ENCODE measurements around the gene VEGFA. TPM values are rescaled to one million over a fixed set of nuclear protein-coding genes. Genes with fewer than 3 reads are reported as not detected.

The VEGFA gene
- total RNA-seq, 1 donor from 2014 or later = 120 TPM

- H3K4me3 ChIP-seq (ENCODE audit: low read depth, low read length) = no peak overlapping the region
- DNase-seq (ENCODE audit: low read depth) = no peak
Observed at GRCh38 chr6:43831191-43831590, 61.2 kb downstream of the VEGFA start.

GRCh38 chr6:43833223-43833995, 63.4 kb downstream of the VEGFA start:
- no peak overlapping the region for H3K4me3 ChIP-seq (ENCODE audit: low read depth, low read length)
- no peak for TF ChIP-seq CTCF (conservative IDR thresholded peaks at IDR 0.05; ENCODE audit: low read depth, low read length)
- no peak for DNase-seq (ENCODE audit: low read depth)

More at GRCh38 chr6:43831191-43831590, 61.2 kb downstream of the VEGFA start:
- no peak for TF ChIP-seq CTCF (conservative IDR thresholded peaks at IDR 0.05; ENCODE audit: low read depth, low read length)

- DNase-seq (ENCODE audit: low read depth) = no peak
- no peak overlapping the region for H3K4me3 ChIP-seq (ENCODE audit: low read depth, low read length)
- TF ChIP-seq CTCF (conservative IDR thresholded peaks at IDR 0.05; ENCODE audit: low read depth, low read length) = no peak
Observed at GRCh38 chr6:43833996-43834390, 64.0 kb downstream of the VEGFA start.

GRCh38 chr6:43834528-43835155, 64.6 kb downstream of the VEGFA start:
- H3K4me3 ChIP-seq (ENCODE audit: low read depth, low read length) = no peak overlapping the region
- TF ChIP-seq CTCF (conservative IDR thresholded peaks at IDR 0.05; ENCODE audit: low read depth, low read length) = no peak
- DNase-seq (ENCODE audit: low read depth) = no peak

GRCh38 chr6:43835872-43836419, 65.9 kb downstream of the VEGFA start:
- TF ChIP-seq CTCF (conservative IDR thresholded peaks at IDR 0.05; ENCODE audit: low read depth, low read length) = no peak
- no peak overlapping the region for H3K4me3 ChIP-seq (ENCODE audit: low read depth, low read length)
- DNase-seq (ENCODE audit: low read depth) = no peak

Other genes with a start within 250 kb of the VEGFA start
- 33.5 and 35.7 TPM in 2 replicates for gene XPO5, start 194.2 kb upstream of the VEGFA start, total RNA-seq
- 19.7 and 57.8 TPM in 2 replicates for gene POLH, start 194.0 kb upstream of the VEGFA start, total RNA-seq
- gene GTPBP2, start 140.9 kb upstream of the VEGFA start, total RNA-seq = 49.6 and 85.6 TPM in 2 replicates
- 41.8 and 60.3 TPM in 2 replicates for gene MAD2L1BP, start 134.4 kb upstream of the VEGFA start, total RNA-seq
- gene RSPH9, start 125.2 kb upstream of the VEGFA start, total RNA-seq = 0.14 TPM in 1 of 2 replicates, not detected in the other
- gene MRPS18A, start 82.4 kb upstream of the VEGFA start, total RNA-seq = 56.4 and 68.9 TPM in 2 replicates

Data from epithelial cell of proximal tubule (primary cell).